GM23338 (cell line): ENCODE data around the gene SLC28A1. TPM values are rescaled to one million over a fixed set of nuclear protein-coding genes. Genes with fewer than 3 reads are reported as not detected.

Experiments used
- ATAC-seq: fragments of 200-7000 bp; cut with Tn5 transposase; 3 replicates; pipeline ENCODE4 v1.9.1; 2020
- DNase-seq: peaks from one replicate; pipeline ENCODE4 v3.0.0-alpha.2; 2015; ENCODE audit warnings: low spot score
- H2AFZ ChIP-seq: fragments of 200-600 bp; sonication (generic); 2 replicates; pipeline ENCODE4 v1.8.0; 2016; ENCODE audit warnings: antibody characterized with exemption, mild to moderate bottlenecking, moderate library complexity
- H3F3A ChIP-seq: fragments of 200-600 bp; sonication (generic); replicated peaks from 2 replicates; pipeline ENCODE4 v1.8.0; 2017; ENCODE audit warnings: antibody characterized with exemption, mixed run types, low read depth
- H3K27ac ChIP-seq: fragments of 200-600 bp; sonication (generic); 2 replicates; pipeline ENCODE4 v1.6.1; 2016; ENCODE audit warnings: low read depth
- H3K27me3 ChIP-seq: fragments of 200-600 bp; sonication (generic); 2 replicates; pipeline ENCODE4 v1.8.0; 2016; ENCODE audit warnings: mild to moderate bottlenecking, mixed run types, moderate library complexity; ENCODE audit not compliant: insufficient read depth
- H3K36me3 ChIP-seq: fragments of 200-600 bp; sonication (generic); 2 replicates; pipeline ENCODE4 v1.8.0; 2016; ENCODE audit warnings: mild to moderate bottlenecking; ENCODE audit not compliant: insufficient read depth
- H3K4me1 ChIP-seq: fragments of 200-600 bp; sonication (generic); 2 replicates; pipeline ENCODE4 v1.8.0; 2016; ENCODE audit warnings: mild to moderate bottlenecking, moderate library complexity; ENCODE audit not compliant: insufficient read depth
- H3K4me2 ChIP-seq: fragments of 200-600 bp; sonication (generic); 2 replicates; pipeline ENCODE4 v1.7.1; 2017; ENCODE audit warnings: mixed run types
- H3K4me3 ChIP-seq: fragments of 200-600 bp; sonication (generic); 2 replicates; pipeline ENCODE4 v1.6.1; 2016; ENCODE audit warnings: mixed run types
- H3K79me2 ChIP-seq: fragments of 200-600 bp; sonication (generic); replicated peaks from 2 replicates; pipeline ENCODE4 v1.8.0; 2017; ENCODE audit warnings: mild to moderate bottlenecking; ENCODE audit not compliant: insufficient read depth
- H3K9me2 ChIP-seq: fragments of 200-600 bp; sonication (generic); 2 replicates; pipeline ENCODE4 v1.8.0; 2017; ENCODE audit not compliant: insufficient read depth
- H4K20me1 ChIP-seq: fragments of 200-600 bp; sonication (generic); replicated peaks from 2 replicates; pipeline ENCODE4 v1.8.0; 2017; ENCODE audit warnings: mild to moderate bottlenecking; ENCODE audit not compliant: insufficient read depth
- H3K27ac Mint-ChIP-seq: 2 replicates; pipeline ENCODE4 v1.8.0; 2020; ENCODE audit warnings: inconsistent platforms, mild to moderate bottlenecking, moderate library complexity, mixed read lengths
- H3K27me3 Mint-ChIP-seq: 3 replicates; pipeline ENCODE4 v1.8.0; 2022; ENCODE audit warnings: low read depth, mild to moderate bottlenecking, moderate library complexity, mixed read lengths, inconsistent platforms; ENCODE audit not compliant: insufficient read depth, poor library complexity
- H3K36me3 Mint-ChIP-seq: 3 replicates; pipeline ENCODE4 v1.8.0; 2021; ENCODE audit warnings: low read depth, mild to moderate bottlenecking, inconsistent platforms, moderate library complexity, mixed read lengths
- H3K4me1 Mint-ChIP-seq: 3 replicates; pipeline ENCODE4 v1.8.0; 2020; ENCODE audit warnings: mild to moderate bottlenecking, inconsistent platforms, mixed read lengths
- H3K4me3 Mint-ChIP-seq: 3 replicates; pipeline ENCODE4 v1.8.0; 2021; ENCODE audit warnings: moderate library complexity, mild to moderate bottlenecking, inconsistent platforms, mixed read lengths
- H3K9me3 Mint-ChIP-seq: 3 replicates; pipeline ENCODE4 v1.8.0; 2020; ENCODE audit warnings: moderate library complexity, mild to moderate bottlenecking, inconsistent platforms, mixed read lengths
- CREB1 ChIP-seq: fragments of 250-450 bp; sonication (Bioruptor Pico); IDR thresholded peaks from 2 replicates; pipeline ENCODE4 v1.5.0; 2020; ENCODE audit warnings: low read depth, mild to moderate bottlenecking, moderate library complexity
- JUNB ChIP-seq: IDR thresholded peaks from one replicate; pipeline ENCODE4 v1.6.1; 2016; ENCODE audit warnings: antibody characterized with exemption; ENCODE audit not compliant: unreplicated experiment
- NANOG ChIP-seq: IDR thresholded peaks from 2 replicates; pipeline ENCODE4 v1.6.1; 2016; ENCODE audit warnings: antibody characterized with exemption, borderline replicate concordance
- STAT1 ChIP-seq: IDR thresholded peaks from one replicate; pipeline ENCODE4 v1.6.1; 2016; ENCODE audit warnings: antibody characterized with exemption; ENCODE audit not compliant: unreplicated experiment
- ZNF114 ChIP-seq: fragments of 250-450 bp; sonication (Bioruptor Pico); IDR thresholded peaks from 2 replicates; pipeline ENCODE4 v1.5.0; 2020; ENCODE audit warnings: mild to moderate bottlenecking, moderate library complexity
- ZNF331 ChIP-seq: fragments of 250-450 bp; sonication (Bioruptor Pico); IDR thresholded peaks from 2 replicates; pipeline ENCODE4 v1.5.0; 2020; ENCODE audit warnings: low read depth, mild to moderate bottlenecking, moderate library complexity
- ZNF462 ChIP-seq: fragments of 250-450 bp; sonication (Bioruptor Pico); IDR thresholded peaks from 2 replicates; pipeline ENCODE4 v1.5.0; 2020; ENCODE audit warnings: mild to moderate bottlenecking, moderate library complexity
- polyA plus RNA-seq: library from polyadenylated mRNA; unstranded; fragments of >200 nt; fragmentation: Nextera tagmentation; extraction: Ambion mirVana; gene quantifications from 2 replicates; pipeline ENCODE4 v1.2.1, GENCODE V29; 2016
- total RNA-seq: library from RNA; depleted of rRNA; stranded (reverse); fragments of >200 nt; shearing (Covaris generic); gene quantifications from 2 replicates; pipeline ENCODE4 v1.2.3, GENCODE V29; 2014

The SLC28A1 gene
- total and polyA plus RNA-seq, 2 experiments from 2014 or later: not detected

GRCh38 chr15:84855765-84856164 lies 28.7 kb upstream of the SLC28A1 start:
- no peak for TF ChIP-seq JUNB
- peaks cover 1% of the 10 kb centered on the region for H3K27me3 Mint-ChIP-seq
- H3K4me1 Mint-ChIP-seq: no peaks in the 10 kb centered on the region; the same call in 2 of the 3 replicates
- Histone ChIP-seq H3K36me3 (no peaks in the 10 kb centered on the region), H2AFZ (no peak overlapping the region), H3K4me1 (no peaks in the 10 kb centered on the region), H3K4me3 (no peak overlapping the region), H3F3A (no peaks in the 10 kb centered on the region), H3K4me2 (no peak overlapping the region), H4K20me1 (no peaks in the 10 kb centered on the region), H3K9me2 (no peaks in the 10 kb centered on the region), H3K79me2 (no peaks in the 10 kb centered on the region), H3K27me3 (no peaks in the 10 kb centered on the region), H3K27ac (no peak overlapping the region)
- no peak for DNase-seq
- ATAC-seq: no peak
- H3K27ac Mint-ChIP-seq: no peak overlapping the region
- H3K9me3 Mint-ChIP-seq: no peaks in the 10 kb centered on the region; the same call in 2 of the 3 replicates
- H3K36me3 Mint-ChIP-seq: peaks cover 5% of the 10 kb centered on the region; the same call in 2 of the 3 replicates
- H3K4me3 Mint-ChIP-seq: no peak overlapping the region

GRCh38 chr15:84856731-84857417 lies 27.6 kb upstream of the SLC28A1 start:
- Histone ChIP-seq H3K4me1 (no peaks in the 10 kb centered on the region), H3K27me3 (no peaks in the 10 kb centered on the region), H2AFZ (no peak overlapping the region), H3K36me3 (no peaks in the 10 kb centered on the region), H3K4me2 (no peak overlapping the region), H3F3A (no peaks in the 10 kb centered on the region), H3K4me3 (no peak overlapping the region), H4K20me1 (no peaks in the 10 kb centered on the region; the same call in 1 of the 2 replicates), H3K27ac (no peak overlapping the region), H3K79me2 (no peaks in the 10 kb centered on the region), H3K9me2 (no peaks in the 10 kb centered on the region)
- Mint-ChIP-seq H3K9me3 (no peaks in the 10 kb centered on the region; the same call in 2 of the 3 replicates), H3K4me3 (no peak overlapping the region), H3K27me3 (peaks cover 1% of the 10 kb centered on the region), H3K4me1 (no peaks in the 10 kb centered on the region; the same call in 2 of the 3 replicates), H3K27ac (no peak overlapping the region), H3K36me3 (peaks cover 5% of the 10 kb centered on the region; the same call in 2 of the 3 replicates)
- DNase-seq: no peak
- no peak for TF ChIP-seq CREB1 (CRISPR knock-in tag)
- TF ChIP-seq STAT1: no peak
- no peak for TF ChIP-seq NANOG
- no peak for TF ChIP-seq ZNF462 (CRISPR knock-in tag)
- TF ChIP-seq ZNF331 (CRISPR knock-in tag): no peak
- TF ChIP-seq ZNF114 (CRISPR knock-in tag): no peak
- ATAC-seq: no peak
